NCI-H748 (cell line): ENCODE measurements around the gene AKR1B1.
"Not testable (repeated sequence)": the region's sequence is repeated elsewhere in the genome, so short reads cannot be mapped to it uniquely, and the experiment has no call there.

Source experiments
- DNase-seq: peaks from one replicate; lab custom pipeline; 2025; ENCODE audit not compliant: unreplicated experiment; lab: John Stamatoyannopoulos, UW

AKR1B1 gene

DNA sequence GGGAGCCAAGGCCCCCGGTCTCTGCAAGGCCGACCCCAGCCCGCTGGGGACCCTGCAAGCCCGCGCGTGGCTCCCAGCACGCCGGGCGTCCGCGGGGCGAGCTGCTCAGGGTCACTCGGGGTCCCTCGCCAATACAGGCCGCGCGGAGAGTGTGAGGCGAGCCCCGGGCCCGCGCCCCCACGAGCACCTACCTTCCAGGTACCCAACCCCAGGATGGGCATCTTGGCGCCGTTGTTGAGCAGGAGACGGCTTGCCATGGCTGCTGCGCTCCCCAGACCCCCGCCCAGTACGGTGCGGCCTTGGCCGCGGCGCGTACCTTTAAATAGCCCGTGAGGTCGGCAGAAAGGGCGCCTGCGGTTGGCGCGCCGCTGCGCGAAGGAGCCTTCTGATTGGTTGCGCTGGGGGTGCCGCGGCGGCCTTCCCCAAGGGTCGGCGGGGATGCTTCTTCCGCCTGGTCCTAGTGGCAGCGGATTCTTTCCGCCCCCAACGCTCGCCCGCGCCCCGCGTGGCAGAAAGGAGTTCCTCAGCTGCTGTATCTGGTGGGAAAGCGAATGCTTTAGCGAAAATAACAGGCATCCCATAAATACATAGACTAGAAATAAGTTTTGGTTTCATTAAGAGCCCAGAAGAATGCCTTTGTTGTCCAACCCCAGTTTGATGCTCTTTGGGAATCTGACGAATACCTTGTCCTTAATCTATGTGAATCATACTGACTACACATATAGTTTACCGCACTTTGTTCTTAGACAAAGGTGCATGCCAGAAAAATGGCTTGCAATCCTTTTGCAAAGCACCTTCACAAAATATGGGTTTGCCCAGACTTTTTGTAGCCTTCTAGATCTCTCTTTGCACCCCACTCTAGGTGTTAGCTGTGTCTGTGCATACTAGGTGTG lies at the start of gene AKR1B1:
TSS of gene AKR1B1 (minus strand) at position 295 of the 893 bp plus-strand sequence. CDS start at position 257, 38 bp downstream.
- peak; percentile 95 for DNase-seq

DNA sequence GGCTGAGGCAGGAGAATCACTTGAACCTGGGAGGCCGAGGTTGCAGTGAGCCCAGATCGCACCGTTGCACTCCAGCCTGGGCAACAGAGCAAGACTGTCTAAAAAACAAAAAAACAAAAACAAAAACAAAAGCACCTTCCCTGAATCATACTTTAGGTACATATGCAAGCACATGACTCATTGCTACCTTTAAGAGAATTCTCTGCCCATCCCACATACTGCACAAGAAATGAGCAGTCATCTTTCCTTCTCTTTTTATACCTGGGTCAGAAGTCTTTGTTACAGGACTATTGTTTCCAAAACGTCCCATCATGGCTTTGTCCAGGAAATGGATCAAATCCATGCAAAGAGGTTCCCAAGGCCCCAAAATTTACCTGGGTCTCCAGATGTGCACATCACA lies 47.0 kb upstream of the AKR1B1 start:
- no peak for DNase-seq

- no peak for DNase-seq
Observed at GRCh38 chr7:134504660-134505164, 45.8 kb upstream of the AKR1B1 start.

DNA sequence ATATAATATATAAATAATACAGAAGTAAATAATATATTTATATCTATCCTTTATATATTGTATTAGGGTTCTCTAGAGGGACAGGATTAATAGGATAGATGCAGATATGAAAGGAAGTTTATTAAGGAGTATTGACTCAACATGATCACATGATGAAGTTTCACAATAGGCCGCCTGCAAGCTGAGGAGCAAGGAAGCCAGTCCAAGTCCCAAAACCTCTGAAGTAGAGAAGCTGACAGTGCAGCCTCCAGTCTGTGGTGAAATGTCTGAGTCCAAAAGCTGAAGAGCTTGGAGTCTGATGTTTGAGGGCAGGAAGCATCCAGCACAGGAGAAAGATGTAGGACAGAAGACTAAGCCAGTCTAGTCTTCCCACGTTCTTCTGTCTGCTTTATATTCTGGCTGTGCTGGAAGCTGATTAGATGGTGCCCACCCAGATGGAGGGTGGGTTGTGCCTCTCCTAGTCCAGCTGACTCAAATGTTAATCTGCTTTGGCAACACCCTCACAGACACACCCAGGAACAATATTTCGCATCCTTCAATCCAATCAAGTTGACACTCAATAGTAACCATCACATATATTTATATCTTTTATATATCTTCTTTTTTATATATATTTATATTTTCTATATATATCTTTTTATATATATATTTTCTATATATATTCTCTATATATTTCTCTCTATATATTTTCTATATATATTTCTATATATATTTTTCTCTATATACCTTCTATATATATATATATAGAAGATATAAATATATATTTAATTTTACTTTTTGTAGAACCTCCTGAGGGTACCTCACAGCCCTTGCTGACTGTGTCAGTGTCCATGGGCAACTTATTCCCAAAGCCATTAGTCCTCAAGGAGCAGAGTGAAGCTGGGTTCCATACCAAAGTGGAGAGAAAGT lies 43.8 kb upstream of the AKR1B1 start:
- no peak for DNase-seq

DNA sequence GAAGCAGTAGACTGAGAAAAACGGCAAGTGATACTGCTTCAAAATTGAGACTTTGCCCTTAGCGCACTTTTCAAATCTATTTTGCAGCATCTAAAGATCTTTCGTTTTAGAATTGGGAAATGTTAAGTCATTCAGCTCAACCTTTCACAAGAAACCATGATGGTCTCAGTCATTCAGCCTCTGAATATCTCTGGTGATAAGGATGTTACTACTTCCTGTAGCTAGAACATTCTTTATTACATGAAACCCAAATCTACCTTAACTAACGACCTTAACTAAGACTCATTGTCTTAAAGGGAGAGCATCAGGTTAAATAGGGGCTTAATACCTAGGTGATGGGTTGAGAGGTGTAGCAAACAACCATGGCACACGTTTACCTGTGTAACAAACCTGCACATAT lies 42.1 kb upstream of the AKR1B1 start:
- no peak for DNase-seq

DNA sequence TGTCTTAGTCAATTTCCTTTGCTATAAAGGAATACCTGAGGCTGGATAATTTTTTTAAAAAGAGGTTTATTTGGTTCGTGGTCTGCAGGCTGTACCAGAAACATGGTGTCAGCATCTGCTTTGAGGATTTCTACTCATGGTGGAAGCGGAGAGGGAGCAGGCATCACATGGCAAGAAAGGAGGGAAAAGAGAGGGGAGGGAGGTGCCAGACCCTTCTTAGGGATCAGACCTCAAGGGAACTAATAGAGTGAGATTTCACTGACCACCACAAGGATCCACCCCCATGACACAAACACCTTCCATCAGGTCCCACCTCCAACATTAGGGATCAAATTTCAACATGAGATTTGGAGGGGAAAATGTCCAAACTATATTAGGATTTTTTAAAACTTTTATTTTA lies 41.5 kb upstream of the AKR1B1 start:
- no peak for DNase-seq

GRCh38 chr7:134495546-134495945 lies 36.6 kb upstream of the AKR1B1 start:
- DNase-seq: no peak

DNA sequence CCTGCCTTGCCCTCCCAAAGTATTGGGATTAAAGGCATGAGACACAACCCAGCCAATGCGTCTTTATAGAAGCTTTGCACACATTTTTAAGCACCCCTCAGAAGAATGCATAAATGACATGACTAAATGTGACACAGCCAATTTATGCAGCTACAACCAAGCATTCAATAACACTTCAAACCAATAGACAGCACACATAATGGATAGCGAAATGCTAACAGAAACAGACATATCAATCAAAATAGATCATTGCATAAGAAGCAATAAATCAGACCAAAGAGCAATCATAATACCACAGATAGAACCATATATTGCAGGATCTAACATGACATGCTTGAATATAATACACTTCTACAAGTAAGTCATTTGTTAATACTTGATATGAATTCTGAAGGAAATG lies 34.2 kb upstream of the AKR1B1 start:
- DNase-seq: no peak

DNA sequence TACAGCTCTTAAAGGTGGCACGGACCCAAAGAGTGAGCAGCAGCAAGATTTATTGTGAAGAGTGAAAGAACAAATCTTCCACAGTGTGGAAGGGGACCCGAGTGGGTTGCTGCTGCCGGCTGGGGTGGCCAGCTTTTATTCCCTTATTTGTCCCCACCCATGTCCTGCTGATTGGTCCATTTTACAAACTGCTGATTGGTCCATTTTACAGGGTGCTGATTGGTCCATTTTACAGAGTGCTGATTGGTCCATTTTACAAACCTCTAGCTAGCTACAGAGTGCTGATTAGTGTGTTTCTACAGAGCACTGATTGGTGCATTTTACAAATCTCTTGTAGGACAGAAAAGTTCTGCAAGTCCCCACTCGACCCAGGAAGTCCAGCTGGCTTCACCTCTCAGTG lies 28.8 kb upstream of the AKR1B1 start:
- DNase-seq: not testable (repeated sequence)

- no peak for DNase-seq
Observed at GRCh38 chr7:134485203-134485602, 26.3 kb upstream of the AKR1B1 start.

- DNase-seq: no peak
Observed at GRCh38 chr7:134483296-134483695, 24.4 kb upstream of the AKR1B1 start.

DNA sequence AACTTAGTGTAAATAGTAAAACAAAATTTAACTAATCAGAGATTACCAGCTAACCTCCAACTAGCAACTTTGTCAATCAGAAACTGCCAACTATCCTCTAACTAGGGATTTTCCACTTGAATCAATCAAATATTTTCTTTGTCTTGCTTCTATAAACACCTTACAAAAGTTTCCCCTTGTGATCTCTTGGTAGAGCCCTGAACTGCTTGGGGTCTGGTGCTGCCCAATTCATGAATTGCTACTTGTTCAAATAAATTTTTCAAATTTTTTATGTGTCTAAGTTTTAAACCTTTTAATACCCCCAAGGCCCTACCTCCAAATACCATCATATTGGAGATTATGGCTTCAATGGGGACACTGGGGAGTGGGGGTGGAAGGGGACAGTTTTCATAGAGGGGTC lies 24.0 kb upstream of the AKR1B1 start:
- no peak for DNase-seq

DNA sequence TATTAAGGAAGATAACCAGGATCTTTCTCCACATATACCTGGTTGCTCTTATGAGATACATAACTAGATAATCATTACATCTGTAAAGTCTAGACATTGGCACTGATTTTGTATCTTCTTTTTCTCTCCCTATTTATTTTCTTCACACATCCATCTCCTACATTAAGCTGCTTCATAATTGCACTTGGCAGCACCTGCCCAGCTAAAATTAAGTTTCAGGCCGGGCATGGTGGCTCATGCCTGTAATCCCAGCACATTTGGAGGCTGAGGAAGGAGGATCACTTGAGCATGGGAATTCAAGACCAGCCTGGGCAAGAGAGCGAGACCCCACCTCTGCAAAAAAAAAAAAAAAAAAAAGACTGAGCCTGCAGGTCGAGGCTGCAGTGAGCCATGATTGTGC lies 22.3 kb upstream of the AKR1B1 start:
- no peak for DNase-seq

- no peak for DNase-seq
Observed at GRCh38 chr7:134480730-134481129, 21.8 kb upstream of the AKR1B1 start.

- no peak for DNase-seq
Observed at GRCh38 chr7:134480202-134480601, 21.3 kb upstream of the AKR1B1 start.

DNA sequence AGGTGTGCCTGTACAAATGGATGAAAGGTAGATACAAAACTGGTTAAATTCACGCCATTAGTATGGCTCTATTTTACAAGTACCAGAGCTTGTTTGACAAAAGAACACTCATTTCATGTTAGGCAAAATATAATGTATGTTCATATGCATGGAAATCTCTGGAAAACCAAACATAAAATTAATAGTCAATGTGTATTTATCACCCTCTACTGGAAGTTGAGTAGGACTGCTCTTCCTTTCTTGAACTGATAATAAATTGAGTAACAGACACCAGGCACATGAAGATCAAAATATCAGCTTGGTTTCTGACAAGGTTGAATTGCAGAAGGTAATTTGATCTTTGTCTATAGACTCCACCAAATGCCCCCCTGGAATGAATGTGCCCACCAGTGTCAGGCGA lies 19.8 kb upstream of the AKR1B1 start:
- DNase-seq: no peak

DNA sequence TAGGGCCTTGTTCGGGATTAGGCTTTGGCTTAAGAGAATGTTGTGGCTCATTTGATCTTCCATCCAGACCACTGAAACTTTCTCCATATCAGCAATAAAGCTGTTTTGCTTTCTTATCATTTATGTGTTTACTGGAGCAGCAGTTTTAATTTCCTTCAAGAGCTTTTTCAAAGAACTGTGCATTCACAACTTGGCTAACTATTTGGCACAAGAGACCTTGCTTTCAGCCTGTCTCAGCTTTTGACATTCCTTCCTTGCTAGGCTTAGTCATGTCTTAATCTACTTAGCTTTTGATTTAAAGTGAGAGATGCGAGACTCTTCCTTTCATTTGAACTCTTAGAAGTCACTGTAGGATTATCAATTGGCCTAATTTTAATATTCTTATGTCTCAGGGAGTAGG lies 19.1 kb upstream of the AKR1B1 start:
- DNase-seq: no peak

- DNase-seq: no peak
Observed at GRCh38 chr7:134476044-134476443, 17.1 kb upstream of the AKR1B1 start.

DNA sequence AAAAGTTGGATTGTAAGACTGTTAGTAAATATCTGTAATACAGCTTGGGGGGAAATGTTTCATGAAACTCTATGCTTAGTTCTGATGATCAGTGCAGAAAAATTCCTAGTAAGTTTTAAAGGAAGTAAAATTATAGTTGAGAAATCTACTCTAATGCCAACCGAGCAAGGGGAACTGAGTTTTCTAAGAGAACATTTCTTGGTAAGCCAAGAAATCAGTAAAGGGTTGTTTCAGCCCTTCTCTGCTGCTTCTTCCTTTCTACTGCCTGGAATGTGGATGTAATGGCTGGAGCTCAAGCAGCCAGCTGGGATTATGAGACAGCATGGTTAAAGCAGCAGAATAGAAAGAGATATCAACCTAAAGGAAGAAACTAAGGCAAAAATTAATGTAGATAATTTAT lies 15.9 kb upstream of the AKR1B1 start:
- no peak for DNase-seq

DNA sequence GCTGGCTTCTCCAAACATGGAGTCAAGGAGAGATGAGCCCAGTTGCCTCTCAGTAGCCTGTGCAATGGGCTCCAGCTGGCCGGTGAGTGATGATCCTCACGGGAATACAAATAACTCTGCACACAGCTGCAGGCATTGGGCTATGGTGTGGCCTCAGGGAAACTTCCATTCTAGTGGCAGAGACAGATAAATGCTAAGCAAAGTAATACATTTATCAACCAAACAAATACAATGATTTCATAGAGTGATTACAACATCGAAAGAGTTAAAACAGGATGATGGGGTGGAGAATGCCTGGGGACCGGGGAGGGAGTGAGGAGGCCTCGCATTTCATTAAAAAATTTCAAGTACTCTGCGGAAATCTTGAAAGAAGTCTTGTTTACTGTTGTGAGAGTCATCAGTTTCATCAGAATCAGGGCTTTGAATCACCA lies 15.0 kb upstream of the AKR1B1 start:
- DNase-seq: no peak

DNA sequence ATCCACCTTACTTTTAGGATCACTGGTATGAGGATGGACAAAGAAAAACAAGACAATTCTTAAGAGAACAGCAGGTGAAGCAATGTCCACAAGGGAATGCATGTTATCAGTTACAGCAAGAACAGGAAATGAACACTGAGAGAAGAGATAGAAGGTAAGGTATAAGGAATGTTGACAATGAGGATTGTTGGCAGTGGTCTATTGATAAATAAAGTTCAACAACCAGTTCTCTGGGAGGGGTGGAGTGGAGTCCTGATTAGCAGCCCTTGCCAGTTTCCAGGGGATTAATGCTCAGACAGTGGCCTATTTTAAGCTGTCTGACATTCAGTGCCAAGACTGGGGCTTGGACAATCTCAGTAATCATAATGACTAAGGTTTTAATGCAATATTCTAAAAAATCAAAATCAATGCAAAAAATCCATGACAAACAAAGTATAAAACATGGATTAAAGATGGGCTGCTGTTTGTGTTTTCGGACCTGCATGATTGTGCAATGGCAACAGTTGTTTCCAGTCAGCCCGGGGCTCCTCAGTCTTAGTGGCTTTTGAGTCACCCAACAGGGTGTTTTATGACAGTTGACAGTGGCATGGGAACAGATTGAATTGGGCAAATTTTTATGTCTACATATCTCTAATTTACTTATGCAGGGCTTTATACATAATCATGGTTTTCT lies 13.8 kb upstream of the AKR1B1 start:
- DNase-seq: no peak
